ENCODE results near the gene PDE7B. TPM values are rescaled to one million over a fixed set of nuclear protein-coding genes. Genes with fewer than 3 reads are reported as not detected.
"Not testable (repeated sequence)": the region's sequence is repeated elsewhere in the genome, so short reads cannot be mapped to it uniquely, and the experiment has no call there.

PDE7B gene
- total and polyA plus RNA-seq, 10 donors: 0.54 to 4.6 (median 1.5) TPM

DNA sequence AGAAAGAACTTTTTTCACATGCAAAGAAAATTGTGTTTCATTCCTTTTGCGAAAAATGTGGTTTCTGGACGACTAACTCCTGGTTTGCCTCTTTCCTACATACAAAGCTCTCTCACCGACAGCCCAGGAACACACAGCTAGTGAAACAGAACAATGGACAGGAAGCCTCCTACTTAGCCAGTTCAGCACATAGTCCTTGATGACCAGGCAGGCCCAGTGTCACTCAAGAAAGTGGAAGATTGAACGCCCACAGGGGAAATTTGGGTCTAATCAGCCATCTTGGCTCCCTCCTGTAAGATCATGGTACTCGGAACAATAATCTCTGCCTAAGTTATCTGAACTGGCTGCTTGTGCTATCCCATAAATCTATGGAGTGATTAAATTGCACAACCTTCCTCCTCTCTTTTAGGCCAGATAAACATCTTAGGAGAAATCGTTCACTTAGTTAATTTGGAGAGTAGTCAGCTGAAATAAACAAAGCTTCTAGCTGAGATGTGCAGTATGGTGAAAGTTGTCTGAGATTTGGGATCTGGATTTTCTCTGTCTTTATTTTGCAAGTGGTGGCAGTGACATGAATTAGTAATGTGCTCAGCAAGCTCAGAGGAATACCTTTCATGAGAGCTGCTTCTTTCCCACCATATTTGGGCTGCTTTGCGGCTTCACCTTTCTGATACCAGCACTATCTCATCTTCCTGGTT lies 251.6 kb downstream of the PDE7B start:
- no peaks in the 10 kb centered on the region for H3K36me3 ChIP-seq
- H3K27me3 ChIP-seq (replicated peaks in 1 of 7): no peaks in the 10 kb centered on the region
- intact Hi-C loops (cut with DNase I; ENCODE audit: low total_unique reads): no loop called here
- TF ChIP-seq, protein P1, sequence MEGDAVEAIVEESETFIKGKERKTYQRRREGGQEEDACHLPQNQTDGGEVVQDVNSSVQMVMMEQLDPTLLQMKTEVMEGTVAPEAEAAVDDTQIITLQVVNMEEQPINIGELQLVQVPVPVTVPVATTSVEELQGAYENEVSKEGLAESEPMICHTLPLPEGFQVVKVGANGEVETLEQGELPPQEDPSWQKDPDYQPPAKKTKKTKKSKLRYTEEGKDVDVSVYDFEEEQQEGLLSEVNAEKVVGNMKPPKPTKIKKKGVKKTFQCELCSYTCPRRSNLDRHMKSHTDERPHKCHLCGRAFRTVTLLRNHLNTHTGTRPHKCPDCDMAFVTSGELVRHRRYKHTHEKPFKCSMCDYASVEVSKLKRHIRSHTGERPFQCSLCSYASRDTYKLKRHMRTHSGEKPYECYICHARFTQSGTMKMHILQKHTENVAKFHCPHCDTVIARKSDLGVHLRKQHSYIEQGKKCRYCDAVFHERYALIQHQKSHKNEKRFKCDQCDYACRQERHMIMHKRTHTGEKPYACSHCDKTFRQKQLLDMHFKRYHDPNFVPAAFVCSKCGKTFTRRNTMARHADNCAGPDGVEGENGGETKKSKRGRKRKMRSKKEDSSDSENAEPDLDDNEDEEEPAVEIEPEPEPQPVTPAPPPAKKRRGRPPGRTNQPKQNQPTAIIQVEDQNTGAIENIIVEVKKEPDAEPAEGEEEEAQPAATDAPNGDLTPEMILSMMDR (IDR thresholded peaks at IDR 0.05 in 8 of 11, conservative IDR thresholded peaks at IDR 0.05 in 3 of 11): no peak
- TF ChIP-seq POLR2AphosphoS5 (IDR thresholded peaks at IDR 0.05) (no peak), POLR2A (IDR thresholded peaks at IDR 0.05) (no peak)
- H3K4me3 ChIP-seq: no peak overlapping the region
- peak overlapping the region in 2 of 8 donors; percentile 18 to 22 for H3K27ac ChIP-seq
- 63 to 80% (median 75%) methylated on average over 7 of the region's 7 CpGs for WGBS, 5 donors
- H3K4me1 ChIP-seq: peaks cover 0 to 17% (median 0%) of the 10 kb centered on the region in 6 donors
- no peak for DNase-seq
- no peaks in the 10 kb centered on the region for H3K9me3 ChIP-seq

DNA sequence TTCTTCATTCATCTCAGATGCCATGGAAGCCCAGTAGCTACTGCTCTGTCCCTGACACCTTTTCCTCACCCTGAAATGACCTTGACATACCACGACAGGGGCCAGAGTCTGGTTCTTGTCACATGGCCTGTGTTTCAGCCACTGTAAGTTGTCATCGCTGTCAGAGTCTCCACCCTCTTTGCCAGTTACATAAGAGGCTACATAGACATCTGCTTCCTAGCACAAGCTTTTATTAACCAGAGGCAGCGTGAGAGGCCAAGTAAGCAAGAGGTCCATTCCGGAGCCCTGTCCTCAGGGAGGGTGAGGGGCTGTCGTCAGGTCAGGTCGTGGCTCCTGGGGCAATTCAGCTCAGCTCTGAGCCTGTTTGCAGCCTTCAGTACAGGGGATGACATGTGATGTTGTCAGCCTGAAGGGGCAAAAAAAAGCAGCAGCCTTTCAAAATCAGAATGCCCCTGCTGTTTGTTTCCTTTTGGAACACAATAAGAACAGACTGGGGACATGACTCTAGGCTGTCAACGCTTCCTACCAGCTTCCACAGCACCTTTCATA lies 252.3 kb downstream of the PDE7B start:
- Histone ChIP-seq H3K4me1 (peaks cover 0 to 17% (median 0%) of the 10 kb centered on the region in 6 donors), H3K27ac (peak overlapping the region in 1 of 8 donors; percentile 18), H3K9me3 (no peaks in the 10 kb centered on the region), H3K27me3 (replicated peaks in 1 of 7) (no peaks in the 10 kb centered on the region), H3K4me3 (no peak overlapping the region), H3K36me3 (no peaks in the 10 kb centered on the region)
- TF ChIP-seq POLR2A (IDR thresholded peaks at IDR 0.05): no peak
- WGBS, 5 donors: 65 to 80% (median 74%) methylated on average over 7 of the region's 7 CpGs
- DNase-seq: no peak
- intact Hi-C loops (cut with DNase I; ENCODE audit: low total_unique reads): no loop called here

DNA sequence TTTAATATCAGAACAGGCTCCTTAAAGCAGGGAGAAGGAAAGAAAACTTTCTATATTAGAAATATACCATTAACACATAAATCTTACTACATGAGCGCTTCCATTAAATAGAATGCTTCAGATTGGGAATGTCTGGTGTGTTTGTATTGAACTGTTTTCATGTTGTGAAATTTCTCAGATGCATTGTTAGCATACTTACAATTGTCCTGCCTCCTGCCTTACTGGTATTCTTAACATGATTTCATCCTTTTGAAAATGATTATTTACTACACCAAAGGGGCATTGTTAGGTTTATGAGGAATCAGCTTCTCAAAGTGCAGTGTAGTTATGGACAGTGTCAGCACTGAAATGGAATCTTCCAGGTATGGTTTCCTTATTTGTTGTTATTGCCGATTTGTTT lies 253.1 kb downstream of the PDE7B start:
- Histone ChIP-seq H3K9me3 (no peaks in the 10 kb centered on the region), H3K4me1 (peaks cover 0 to 17% (median 0%) of the 10 kb centered on the region in 6 donors), H3K4me3 (no peak overlapping the region), H3K27me3 (replicated peaks in 1 of 7) (no peaks in the 10 kb centered on the region), H3K36me3 (no peaks in the 10 kb centered on the region), H3K27ac (no peak overlapping the region)
- DNase-seq: no peak
- WGBS, 5 donors: 68 to 99% (median 96%) methylated on average over 2 of the region's 2 CpGs
- intact Hi-C loops (cut with DNase I; ENCODE audit: low total_unique reads): no loop called here
- no peak for TF ChIP-seq POLR2A (IDR thresholded peaks at IDR 0.05)
- TF ChIP-seq POLR2AphosphoS5 (IDR thresholded peaks at IDR 0.05): no peak
- TF ChIP-seq, protein P1 (IDR thresholded peaks at IDR 0.05 in 8 of 11, conservative IDR thresholded peaks at IDR 0.05 in 3 of 11): no peak

DNA sequence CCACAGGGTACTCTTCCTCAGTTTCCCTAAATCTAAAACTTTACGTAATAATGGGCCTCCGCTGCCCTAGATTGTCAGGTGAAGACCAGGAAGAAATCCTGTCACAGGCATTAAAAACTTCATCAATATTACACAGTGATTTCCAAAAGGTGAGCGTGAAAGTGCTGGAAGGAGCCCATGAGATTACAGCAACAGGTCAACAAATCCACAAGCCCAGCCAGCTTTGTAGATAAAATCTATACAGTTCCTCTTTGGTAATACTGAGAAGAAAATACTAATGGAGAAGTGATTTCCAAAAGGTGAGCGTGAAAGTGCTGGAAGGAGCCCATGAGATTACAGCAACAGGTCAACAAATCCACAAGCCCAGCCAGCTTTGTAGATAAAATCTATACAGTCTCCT lies 254.3 kb downstream of the PDE7B start:
- H3K4me3 ChIP-seq; H3K27me3 ChIP-seq (replicated peaks in 1 of 7); H3K9me3 ChIP-seq; DNase-seq; H3K27ac ChIP-seq; H3K36me3 ChIP-seq; intact Hi-C loops (cut with DNase I; ENCODE audit: low total_unique reads): not testable (repeated sequence)
- WGBS, 5 donors: 85 to 96% (median 92%) methylated on average over 4 of the region's 4 CpGs
- H3K4me1 ChIP-seq: peaks cover 0 to 17% (median 0%) of the 10 kb centered on the region in 6 donors

DNA sequence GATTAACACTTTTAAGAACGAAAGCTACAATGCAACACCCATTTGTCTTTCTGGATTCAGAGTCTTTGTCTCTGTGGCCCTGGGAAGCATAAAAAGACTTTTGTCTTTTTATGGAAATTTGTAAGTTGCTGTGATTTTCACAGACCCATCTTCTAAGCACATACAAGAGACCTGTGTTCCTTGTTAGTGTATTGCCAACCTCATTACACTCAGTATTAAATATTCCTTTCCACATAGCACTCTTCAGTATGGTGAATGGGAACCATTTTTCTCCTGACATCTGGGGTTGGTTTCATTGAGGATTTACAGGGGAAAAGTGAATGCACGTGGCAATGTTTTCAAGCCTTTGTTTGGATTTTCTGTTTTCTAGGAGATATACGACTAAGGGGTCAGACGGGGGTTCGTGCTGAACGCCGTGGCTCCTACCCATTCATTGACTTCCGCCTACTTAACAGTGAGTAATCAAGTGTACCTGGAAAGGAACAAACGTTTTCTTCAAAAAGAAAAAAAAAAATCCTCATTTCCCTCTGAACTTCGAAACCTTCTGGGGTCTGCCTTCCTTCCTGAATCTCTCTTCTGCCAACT lies 257.0 kb downstream of the PDE7B start:
- DNase-seq: no peak
- intact Hi-C loops (cut with DNase I; ENCODE audit: low total_unique reads): no loop called here

More for the DNA sequence above, 257.0 kb downstream of the PDE7B start:
- Histone ChIP-seq H3K9me3 (no peaks in the 10 kb centered on the region), H3K4me1 (peaks cover 0 to 9% (median 0%) of the 10 kb centered on the region in 6 donors), H3K36me3 (no peaks in the 10 kb centered on the region), H3K4me3 (no peak overlapping the region), H3K27me3 (replicated peaks in 1 of 7) (no peaks in the 10 kb centered on the region), H3K27ac (no peak overlapping the region)
- TF ChIP-seq, protein P1 (IDR thresholded peaks at IDR 0.05 in 8 of 11, conservative IDR thresholded peaks at IDR 0.05 in 3 of 11): no peak
- no peak for TF ChIP-seq POLR2A (IDR thresholded peaks at IDR 0.05)
- TF ChIP-seq POLR2AphosphoS5 (IDR thresholded peaks at IDR 0.05): no peak
- WGBS, 5 donors: 49 to 62% (median 55%) methylated on average over 10 of the region's 10 CpGs
